ENCODE data around the gene COA7. TPM values are rescaled to one million over a fixed set of nuclear protein-coding genes. Genes with fewer than 3 reads are reported as not detected.

COA7 gene
- total RNA-seq, 1 experiment from 2014 or later = 13.0 TPM

DNA sequence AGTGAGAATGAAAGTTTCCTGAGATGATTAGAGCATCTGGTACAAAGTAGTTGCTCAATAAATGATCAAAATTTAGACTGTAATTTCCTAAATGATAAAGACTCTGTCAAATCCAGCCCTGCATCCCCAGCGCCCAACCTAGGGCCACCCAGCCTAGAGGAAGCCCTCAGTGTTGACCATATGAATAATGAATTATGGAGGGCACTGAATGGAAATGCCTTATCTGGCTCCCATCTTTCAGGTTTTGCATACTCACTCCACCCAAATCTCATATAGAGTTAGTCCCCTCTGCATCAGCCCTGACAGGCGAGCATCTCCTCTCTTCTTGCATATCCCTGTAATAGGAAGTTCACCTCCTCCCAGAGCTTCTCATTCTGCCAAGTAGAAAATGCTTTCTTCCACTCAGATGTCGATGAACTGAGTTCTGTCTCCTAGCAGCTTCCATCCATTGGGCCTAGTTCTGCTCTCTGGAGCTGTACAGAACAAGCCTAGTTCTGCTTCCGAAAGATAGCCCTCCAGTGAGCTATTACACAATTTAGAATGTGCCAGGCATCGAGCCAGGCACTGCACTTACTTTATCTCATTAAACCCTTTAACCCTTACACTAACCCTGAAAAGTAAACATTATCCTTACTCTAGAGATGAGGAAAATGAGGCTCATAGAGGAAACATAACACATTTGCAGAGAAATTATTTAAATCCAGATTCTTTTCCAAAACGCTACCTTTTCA lies 20.9 kb downstream of the COA7 start:
- Histone ChIP-seq H3K9ac (ENCODE audit: low read length) (no peak overlapping the region), H3K27ac (ENCODE audit: low read length) (no peak overlapping the region), H3K79me2 (ENCODE audit: low read length) (no peaks in the 10 kb centered on the region), H3K9me3 (ENCODE audit: low read length) (no peaks in the 10 kb centered on the region), H3K4me2 (ENCODE audit: low read length) (no peak overlapping the region), H3K4me3 (ENCODE audit: low read length) (no peak overlapping the region), H2AFZ (ENCODE audit: low read length) (no peak overlapping the region), H3F3A (ENCODE audit: low read length, unreplicated experiment) (no peaks in the 10 kb centered on the region), H3K27me3 (ENCODE audit: low read length) (no peaks in the 10 kb centered on the region), H4K20me1 (ENCODE audit: low read length) (no peaks in the 10 kb centered on the region), H3K4me1 (ENCODE audit: insufficient read depth, low read length) (peaks cover 13% of the 10 kb centered on the region), H3K9me2 (replicated peaks; ENCODE audit: low read length) (no peaks in the 10 kb centered on the region), H3K36me3 (ENCODE audit: low read depth, low read length) (no peaks in the 10 kb centered on the region)
- CTCF ChIA-PET = no interaction called here
- DNase-seq = no peak
- BruUV-seq (replicated peaks) = no TSS peak
- POLR2A ChIA-PET (ENCODE audit: unreplicated experiment) = no interaction called here
- TF ChIP-seq EZH2 (IDR thresholded peaks at IDR 0.05; ENCODE audit: low read length, unreplicated experiment) (no peak), CTCF (conservative IDR thresholded peaks at IDR 0.05; ENCODE audit: low read depth, low read length) (no peak), EZH2phosphoT487 (IDR thresholded peaks at IDR 0.05; ENCODE audit: borderline replicate concordance, low read length) (no peak)
- intact Hi-C loops (cut with micrococcal nuclease) = no loop called here
- no peak for ATAC-seq

- H3K27me3 ChIP-seq (ENCODE audit: low read length) = no peaks in the 10 kb centered on the region
- H3K27ac ChIP-seq (ENCODE audit: low read length) = no peak overlapping the region
- ATAC-seq (no peak), DNase-seq (no peak)
- POLR2A ChIA-PET (ENCODE audit: unreplicated experiment) = no interaction called here
- intact Hi-C loops (cut with micrococcal nuclease) = no loop called here
- H3K9ac ChIP-seq (ENCODE audit: low read length) = no peak overlapping the region
- no peaks in the 10 kb centered on the region for H4K20me1 ChIP-seq (ENCODE audit: low read length)
- CTCF ChIA-PET = no interaction called here
- H3K4me2 ChIP-seq (ENCODE audit: low read length) = no peak overlapping the region
- no peaks in the 10 kb centered on the region for H3K79me2 ChIP-seq (ENCODE audit: low read length)
- BruUV-seq (replicated peaks) = no TSS peak
- no peaks in the 10 kb centered on the region for H3K9me2 ChIP-seq (replicated peaks; ENCODE audit: low read length)
- TF ChIP-seq CTCF (conservative IDR thresholded peaks at IDR 0.05; ENCODE audit: low read depth, low read length) = no peak
- no peak for TF ChIP-seq EZH2phosphoT487 (IDR thresholded peaks at IDR 0.05; ENCODE audit: borderline replicate concordance, low read length)
- no peak for TF ChIP-seq EZH2 (IDR thresholded peaks at IDR 0.05; ENCODE audit: low read length, unreplicated experiment)
- no peaks in the 10 kb centered on the region for H3K36me3 ChIP-seq (ENCODE audit: low read depth, low read length)
- peaks cover 13% of the 10 kb centered on the region for H3K4me1 ChIP-seq (ENCODE audit: insufficient read depth, low read length)
- no peaks in the 10 kb centered on the region for H3K9me3 ChIP-seq (ENCODE audit: low read length)
- no peak overlapping the region for H2AFZ ChIP-seq (ENCODE audit: low read length)
- H3F3A ChIP-seq (ENCODE audit: low read length, unreplicated experiment) = no peaks in the 10 kb centered on the region
- H3K4me3 ChIP-seq (ENCODE audit: low read length) = no peak overlapping the region
Measured at GRCh38 chr1:52676249-52676903, 21.8 kb downstream of the COA7 start.
